Ishikawa (cell line): Measurements from ENCODE around the gene CCDC110.

Experiments
- CEBPB ChIP-seq: IDR thresholded peaks from 2 replicates; pipeline ENCODE4 v1.6.1; 2012
- CREB1 ChIP-seq: IDR thresholded peaks from 2 replicates; pipeline ENCODE4 v1.6.1; 2012; ENCODE audit warnings: low read depth
- EGR1 ChIP-seq: IDR thresholded peaks from 2 replicates; pipeline ENCODE4 v1.6.1; 2012
- EP300 ChIP-seq: IDR thresholded peaks from 2 replicates; pipeline ENCODE4 v1.6.1; 2012; ENCODE audit warnings: borderline replicate concordance
- FOXM1 ChIP-seq: IDR thresholded peaks from 2 replicates; pipeline ENCODE4 v1.6.1; 2012; ENCODE audit warnings: low read depth, borderline replicate concordance
- MAX ChIP-seq: IDR thresholded peaks from 2 replicates; pipeline ENCODE4 v1.6.1; 2012
- NFIC ChIP-seq: IDR thresholded peaks from 2 replicates; pipeline ENCODE4 v1.6.1; 2012
- RAD21 ChIP-seq: IDR thresholded peaks from 2 replicates; pipeline ENCODE4 v1.6.1; 2012; ENCODE audit warnings: low read depth
- REST ChIP-seq: IDR thresholded peaks from 2 replicates; pipeline ENCODE4 v1.6.1; 2012; ENCODE audit warnings: low read depth, mild to moderate bottlenecking
- TAF1 ChIP-seq: IDR thresholded peaks from 2 replicates; pipeline ENCODE4 v1.6.1; 2012; ENCODE audit warnings: low read depth, mild to moderate bottlenecking
- TCF12 ChIP-seq: IDR thresholded peaks from 2 replicates; pipeline ENCODE4 v1.6.1; 2012; ENCODE audit warnings: low read depth
- TEAD4 ChIP-seq: IDR thresholded peaks from 2 replicates; pipeline ENCODE4 v1.6.1; 2012
- USF1 ChIP-seq: IDR thresholded peaks from 2 replicates; pipeline ENCODE4 v1.6.1; 2012
- YY1 ChIP-seq: IDR thresholded peaks from 2 replicates; pipeline ENCODE4 v1.6.1; 2012; ENCODE audit warnings: low read depth
- ZBTB7A ChIP-seq: IDR thresholded peaks from 2 replicates; pipeline ENCODE4 v1.6.1; 2012; ENCODE audit warnings: low read depth

Gene CCDC110

GRCh38 chr4:185506422-185506821 is 34.9 kb upstream of the CCDC110 start:
- TF ChIP-seq MAX: no peak
- TF ChIP-seq FOXM1: no peak
- TF ChIP-seq YY1: no peak
- TF ChIP-seq EP300: no peak
- TF ChIP-seq TEAD4: no peak
- no peak for TF ChIP-seq CEBPB
- TF ChIP-seq EGR1: no peak
- TF ChIP-seq TCF12: no peak
- TF ChIP-seq NFIC: no peak
- no peak for TF ChIP-seq USF1

- TF ChIP-seq ZBTB7A (no peak), FOXM1 (peak; percentile 27; the same call in 1 of the 2 replicates), TAF1 (no peak), REST (no peak), YY1 (peak; percentile 72), MAX (peak; percentile 39; the same call in 1 of the 2 replicates), EP300 (peak; percentile 25; the same call in 1 of the 2 replicates), RAD21 (0 out of 2 replicates have a peak, but pooled peaks have one; percentile 1), USF1 (no peak), CEBPB (peak; percentile 85), TCF12 (peak; percentile 67; the same call in 1 of the 2 replicates), TEAD4 (peak; percentile 60), NFIC (peak; percentile 17; the same call in 1 of the 2 replicates), CREB1 (no peak; the same call in 1 of the 2 replicates), EGR1 (no peak)
Observed at GRCh38 chr4:185504098-185505047, 32.8 kb upstream of the CCDC110 start.

- TF ChIP-seq USF1: no peak
- TF ChIP-seq CREB1: no peak
- no peak for TF ChIP-seq EGR1
- TF ChIP-seq FOXM1: no peak
- no peak for TF ChIP-seq NFIC
- no peak for TF ChIP-seq YY1
Observed at GRCh38 chr4:185502386-185502785, 30.9 kb upstream of the CCDC110 start.

- no peak for TF ChIP-seq YY1
- no peak for TF ChIP-seq CREB1
- no peak for TF ChIP-seq REST
- TF ChIP-seq USF1: no peak
- no peak for TF ChIP-seq TCF12
- TF ChIP-seq TEAD4: no peak
Observed at GRCh38 chr4:185500576-185500975, 29.0 kb upstream of the CCDC110 start.

- TF ChIP-seq ZBTB7A (no peak), FOXM1 (no peak), MAX (no peak), CREB1 (no peak)
Observed at GRCh38 chr4:185500035-185500434, 28.5 kb upstream of the CCDC110 start.
